ENCODE results near the gene NATD1. TPM values are rescaled to one million over a fixed set of nuclear protein-coding genes. Genes with fewer than 3 reads are reported as not detected.

NATD1 gene
- total RNA-seq, 2 donors from 2014 or later, result 15.4 to 17.0 TPM

GRCh38 chr17:21215935-21216334 lies 37.3 kb downstream of the NATD1 start:
- no peak for TF ChIP-seq CTCF (IDR thresholded peaks at IDR 0.05)
- H3K4me1 ChIP-seq, result peaks cover 0 to 38% of the 10 kb centered on the region in 2 donors
- no peaks in the 10 kb centered on the region for H3K27me3 ChIP-seq
- H3K36me3 ChIP-seq, result no peaks in the 10 kb centered on the region
- no peak for DNase-seq (ENCODE audit: low spot score)
- H3K9me3 ChIP-seq, result no peaks in the 10 kb centered on the region
- H3K27ac ChIP-seq, result no peak overlapping the region
- no peak overlapping the region for H3K4me3 ChIP-seq

GRCh38 chr17:21214777-21215541 lies 38.3 kb downstream of the NATD1 start:
- Histone ChIP-seq H3K36me3 (peaks cover 2% of the 10 kb centered on the region), H3K9me3 (no peaks in the 10 kb centered on the region), H3K4me3 (peak overlapping the region; percentile 73 to 96), H3K27ac (peak overlapping the region; percentile 94 to 99), H3K27me3 (no peaks in the 10 kb centered on the region), H3K4me1 (peaks cover 0 to 47% of the 10 kb centered on the region in 2 donors)
- no peak for TF ChIP-seq CTCF (IDR thresholded peaks at IDR 0.05)
- DNase-seq (ENCODE audit: low spot score), result no peak

- peak; percentile 95 for DNase-seq (ENCODE audit: low spot score)
- H3K4me3 ChIP-seq, result peak within 1 kb of the TSS; percentile 73 to 96
- TF ChIP-seq CTCF (IDR thresholded peaks at IDR 0.05), result no peak
- peak within 1 kb of the TSS; percentile 94 to 99 for H3K27ac ChIP-seq
- H3K36me3 ChIP-seq, result peaks cover 4% of the 10 kb centered on the region
- no peaks in the 10 kb centered on the region for H3K9me3 ChIP-seq
- peaks cover 0 to 55% of the 10 kb centered on the region in 2 donors for H3K4me1 ChIP-seq
- no peaks in the 10 kb centered on the region for H3K27me3 ChIP-seq
Measured at GRCh38 chr17:21214015-21214776, 39.0 kb downstream of the NATD1 start, which contains the start of gene TMEM11. Gene TMEM11, minus strand, starts transcription at chr17:21214161. Its CDS starts 9 bp downstream, at chr17:21214152.

DNA sequence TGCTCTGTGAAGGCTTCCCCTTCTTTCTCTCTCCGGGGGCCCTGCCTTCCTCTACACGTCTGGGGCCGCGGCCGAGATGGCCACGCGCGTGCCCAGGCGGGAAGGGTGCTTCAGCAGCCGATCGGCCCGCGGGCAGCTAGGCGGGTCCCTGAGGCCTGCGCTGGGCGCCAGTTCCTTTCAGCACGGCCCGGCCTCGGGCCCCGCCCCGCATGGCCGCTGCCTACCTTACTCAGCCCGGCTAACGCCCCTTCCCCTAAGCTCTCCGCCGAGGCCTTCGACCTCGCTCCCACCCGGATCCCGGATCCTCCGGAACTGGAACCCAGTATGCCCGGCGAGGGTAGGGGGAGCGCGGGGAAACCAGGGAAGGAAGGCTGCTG lies 39.6 kb downstream of the NATD1 start:
- H3K4me1 ChIP-seq, result peaks cover 0 to 61% of the 10 kb centered on the region in 2 donors

More for the DNA sequence above, 39.6 kb downstream of the NATD1 start:
- peaks cover 4% of the 10 kb centered on the region for H3K36me3 ChIP-seq
- peak overlapping the region; percentile 73 to 96 for H3K4me3 ChIP-seq
- DNase-seq (ENCODE audit: low spot score), result no peak
- no peaks in the 10 kb centered on the region for H3K9me3 ChIP-seq
- TF ChIP-seq CTCF (IDR thresholded peaks at IDR 0.05), result no peak
- H3K27me3 ChIP-seq, result no peaks in the 10 kb centered on the region
- peak overlapping the region; percentile 94 to 99 for H3K27ac ChIP-seq

Data from right atrium auricular region (tissue), 2 donors.